CD4-positive, alpha-beta T cell treated with Interleukin-17A for 4 hours (primary cell): ENCODE measurements around the gene NRP1.

Experiments
- DNase-seq: peaks from one replicate; pipeline ENCODE4 v3.0.0-alpha.2; 2020; ENCODE audit warnings: mixed read lengths

The NRP1 gene

GRCh38 chr10:33288127-33288526, 46.3 kb downstream of the NRP1 start:
- DNase-seq: no peak

- no peak for DNase-seq
Observed at GRCh38 chr10:33287112-33287511, 47.4 kb downstream of the NRP1 start.

GRCh38 chr10:33286157-33286934, 48.1 kb downstream of the NRP1 start:
- no peak for DNase-seq

GRCh38 chr10:33284945-33285344, 49.5 kb downstream of the NRP1 start:
- no peak for DNase-seq

- DNase-seq: no peak
Observed at GRCh38 chr10:33279811-33280602, 54.5 kb downstream of the NRP1 start.

GRCh38 chr10:33279276-33279675, 55.2 kb downstream of the NRP1 start:
- no peak for DNase-seq

GRCh38 chr10:33278198-33278597, 56.3 kb downstream of the NRP1 start:
- no peak for DNase-seq

GRCh38 chr10:33277135-33277536, 57.3 kb downstream of the NRP1 start:
- no peak for DNase-seq

- no peak for DNase-seq
Observed at GRCh38 chr10:33276282-33276923, 58.1 kb downstream of the NRP1 start.

GRCh38 chr10:33274096-33274785, 60.2 kb downstream of the NRP1 start:
- DNase-seq: no peak

- no peak for DNase-seq
Observed at GRCh38 chr10:33273295-33274002, 61.0 kb downstream of the NRP1 start.

- DNase-seq: no peak
Observed at GRCh38 chr10:33272635-33273034, 61.8 kb downstream of the NRP1 start.

- DNase-seq: no peak
Observed at GRCh38 chr10:33271969-33272583, 62.4 kb downstream of the NRP1 start.

- DNase-seq: no peak
Observed at GRCh38 chr10:33270971-33271370, 63.5 kb downstream of the NRP1 start.

GRCh38 chr10:33267708-33268107, 66.8 kb downstream of the NRP1 start:
- DNase-seq: no peak

GRCh38 chr10:33265621-33266020, 68.8 kb downstream of the NRP1 start:
- no peak for DNase-seq

- DNase-seq: no peak
Observed at GRCh38 chr10:33263453-33263852, 71.0 kb downstream of the NRP1 start.

- DNase-seq: no peak
Observed at GRCh38 chr10:33262871-33263270, 71.6 kb downstream of the NRP1 start.

GRCh38 chr10:33260403-33261149, 73.9 kb downstream of the NRP1 start:
- DNase-seq: no peak

GRCh38 chr10:33258967-33259366, 75.5 kb downstream of the NRP1 start:
- no peak for DNase-seq

GRCh38 chr10:33257439-33258080, 76.9 kb downstream of the NRP1 start:
- no peak for DNase-seq
